ENCODE measurements around the gene SLCO2B1. TPM values are rescaled to one million over a fixed set of nuclear protein-coding genes. Genes with fewer than 3 reads are reported as not detected.
A peak's percentile ranks its signal among the peaks of the same experiment; 100 is the strongest.

The SLCO2B1 gene
- total RNA-seq, 1 experiment from 2014 or later, result 0.07 TPM

DNA sequence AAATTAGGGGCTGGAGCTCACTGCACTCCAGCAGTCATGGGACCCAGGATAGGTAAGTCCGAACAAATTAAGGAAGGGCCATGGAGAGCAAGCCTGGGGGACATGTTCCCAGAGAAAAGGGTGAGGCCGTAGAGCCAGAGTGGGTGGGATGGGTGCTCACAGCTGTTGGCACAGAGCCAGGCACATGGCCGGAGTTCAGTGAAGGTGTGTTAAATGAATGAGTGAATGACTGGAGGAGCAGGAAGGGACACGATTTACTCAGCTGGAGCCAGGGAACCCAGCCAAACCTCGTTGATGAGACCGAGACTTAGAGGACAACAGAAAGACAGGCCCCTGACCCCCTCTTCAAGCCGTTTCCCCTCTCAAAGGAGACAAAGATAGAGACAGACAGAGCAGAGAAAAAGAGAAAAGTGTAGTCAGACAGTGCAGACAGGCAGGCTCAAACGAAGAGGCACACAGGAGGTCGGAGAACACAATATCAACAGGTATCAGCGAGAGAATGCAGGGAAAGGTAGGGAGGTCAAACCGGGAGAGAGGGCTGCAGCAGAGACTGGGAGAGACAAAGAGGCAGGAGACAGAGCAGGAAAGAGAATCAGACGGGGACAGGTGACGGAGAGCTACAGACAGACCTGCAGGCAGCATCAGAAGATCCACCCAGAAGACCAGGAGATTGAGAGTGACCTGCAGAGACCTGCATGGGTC lies 590 bp downstream of the SLCO2B1 start:
- Histone ChIP-seq H3K27me3 (ENCODE audit: control insufficient read depth, insufficient read depth, low read length) (no peaks in the 10 kb centered on the region), H3K4me3 (ENCODE audit: insufficient read depth, low read depth, low read length) (no peak overlapping the region)

DNA sequence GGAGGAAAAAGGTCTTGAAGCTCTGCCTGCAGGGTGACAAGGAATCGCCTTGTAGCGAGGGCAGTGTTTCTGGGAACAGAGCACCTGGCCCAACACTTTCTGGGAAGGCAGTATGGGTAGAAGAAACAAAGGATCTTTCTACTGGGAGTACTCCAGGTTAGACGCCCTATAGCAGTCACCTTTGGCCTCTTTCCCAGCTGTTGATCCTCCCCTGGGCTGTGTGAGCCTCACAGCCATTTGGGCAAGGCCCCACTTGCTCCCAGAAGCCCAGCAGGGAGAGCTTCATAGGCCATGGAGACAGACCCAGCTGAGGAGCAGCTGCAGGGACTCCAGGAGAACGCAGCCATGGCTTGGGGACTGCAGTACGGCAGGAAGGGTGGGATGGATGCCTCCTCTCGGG lies 1.2 kb downstream of the SLCO2B1 start:
- Histone ChIP-seq H3K27me3 (ENCODE audit: control insufficient read depth, insufficient read depth, low read length) (no peaks in the 10 kb centered on the region), H3K36me3 (replicated peaks; ENCODE audit: control insufficient read depth, insufficient read depth, low read length) (no peaks in the 10 kb centered on the region), H3K4me3 (ENCODE audit: insufficient read depth, low read depth, low read length) (no peak overlapping the region)
- no peak for DNase-seq

More for the DNA sequence above, 590 bp downstream of the SLCO2B1 start:
- no peaks in the 10 kb centered on the region for H3K36me3 ChIP-seq (replicated peaks; ENCODE audit: control insufficient read depth, insufficient read depth, low read length)
- no peak for DNase-seq

DNA sequence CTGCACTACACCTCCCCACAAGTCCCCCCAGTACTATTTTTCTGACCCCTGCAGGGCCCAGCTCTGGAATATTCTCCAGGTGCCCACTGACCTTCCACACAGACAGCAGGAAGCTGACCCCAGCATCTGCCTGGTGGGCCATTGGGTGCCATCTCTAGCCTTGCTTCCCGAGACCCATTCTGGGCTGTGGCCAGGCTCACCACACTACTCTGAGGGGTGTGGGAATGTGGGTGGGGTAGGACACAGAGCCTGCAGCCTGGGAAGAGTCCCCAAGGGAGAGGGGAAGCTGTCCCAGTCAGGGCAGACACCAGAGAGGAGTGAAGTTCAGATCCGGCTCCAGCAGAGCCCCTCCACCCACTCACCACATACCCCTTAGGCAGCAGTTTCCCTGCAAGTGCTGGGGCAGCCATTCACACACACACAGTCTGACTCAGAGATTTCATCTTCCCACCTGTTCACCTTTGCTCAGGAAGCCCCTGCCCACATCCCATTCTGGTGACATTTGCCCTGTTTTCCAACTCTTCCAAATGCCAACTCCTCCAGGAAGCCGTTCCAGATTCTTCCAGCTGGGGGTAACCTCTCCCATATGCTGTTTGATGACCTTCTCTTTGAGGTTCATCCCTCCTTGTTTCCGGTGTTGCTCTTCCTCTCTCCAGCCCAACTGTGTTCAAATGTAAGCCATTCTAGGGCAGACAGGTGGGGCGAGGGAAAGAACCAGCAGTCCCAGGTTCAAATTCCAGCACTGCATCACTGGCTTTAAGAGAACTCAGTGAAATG lies 1.9 kb downstream of the SLCO2B1 start:
- no peaks in the 10 kb centered on the region for H3K27me3 ChIP-seq (ENCODE audit: control insufficient read depth, insufficient read depth, low read length)
- no peaks in the 10 kb centered on the region for H3K36me3 ChIP-seq (replicated peaks; ENCODE audit: control insufficient read depth, insufficient read depth, low read length)
- no peak for DNase-seq
- H3K4me3 ChIP-seq (ENCODE audit: insufficient read depth, low read depth, low read length), result no peak overlapping the region

DNA sequence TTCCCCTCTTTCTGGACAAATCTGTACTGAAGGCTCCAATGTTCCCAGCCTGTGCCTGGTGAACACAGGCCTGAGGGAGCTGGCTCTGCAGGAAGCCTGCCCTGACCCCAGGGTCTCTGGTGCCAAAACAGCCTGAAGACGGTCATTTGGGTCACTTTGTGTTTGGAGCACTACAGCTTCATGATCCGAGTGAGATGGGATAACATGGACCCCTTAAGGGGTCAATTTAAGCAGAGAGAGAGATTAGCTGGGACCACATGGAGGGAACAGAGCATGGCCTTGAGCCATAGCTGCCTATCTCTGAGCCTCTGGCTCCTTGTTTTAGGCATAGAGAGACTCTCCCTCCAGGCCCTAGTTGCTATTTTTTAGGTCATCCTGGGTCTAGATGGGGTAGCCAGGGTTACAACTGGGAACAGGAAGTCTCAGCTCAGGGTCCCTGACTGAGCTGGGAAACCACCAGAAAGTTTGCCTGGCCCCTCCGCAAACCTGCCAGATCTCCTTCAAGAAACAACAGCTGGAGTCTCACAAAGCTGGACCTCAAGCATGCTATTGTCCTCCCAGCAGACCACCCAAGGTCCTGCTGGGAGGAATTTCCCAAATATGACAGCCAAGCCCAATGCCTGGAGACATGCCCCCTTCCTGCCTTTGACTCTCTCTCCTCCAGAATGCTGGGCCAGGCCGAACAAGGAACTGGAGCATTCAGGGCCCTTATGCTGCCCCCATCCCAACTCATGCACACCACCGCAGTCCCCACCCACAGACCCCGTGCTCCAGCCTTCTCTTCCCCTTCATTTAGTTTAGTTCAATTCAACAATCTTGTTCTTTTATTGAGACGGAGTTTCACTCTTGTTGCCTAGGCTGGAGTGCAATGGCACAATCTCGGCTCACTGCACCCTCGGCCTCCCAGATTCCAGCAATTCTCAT lies 4.0 kb downstream of the SLCO2B1 start:
- no peak overlapping the region for H3K4me3 ChIP-seq (ENCODE audit: insufficient read depth, low read depth, low read length)
- DNase-seq, result no peak

DNA sequence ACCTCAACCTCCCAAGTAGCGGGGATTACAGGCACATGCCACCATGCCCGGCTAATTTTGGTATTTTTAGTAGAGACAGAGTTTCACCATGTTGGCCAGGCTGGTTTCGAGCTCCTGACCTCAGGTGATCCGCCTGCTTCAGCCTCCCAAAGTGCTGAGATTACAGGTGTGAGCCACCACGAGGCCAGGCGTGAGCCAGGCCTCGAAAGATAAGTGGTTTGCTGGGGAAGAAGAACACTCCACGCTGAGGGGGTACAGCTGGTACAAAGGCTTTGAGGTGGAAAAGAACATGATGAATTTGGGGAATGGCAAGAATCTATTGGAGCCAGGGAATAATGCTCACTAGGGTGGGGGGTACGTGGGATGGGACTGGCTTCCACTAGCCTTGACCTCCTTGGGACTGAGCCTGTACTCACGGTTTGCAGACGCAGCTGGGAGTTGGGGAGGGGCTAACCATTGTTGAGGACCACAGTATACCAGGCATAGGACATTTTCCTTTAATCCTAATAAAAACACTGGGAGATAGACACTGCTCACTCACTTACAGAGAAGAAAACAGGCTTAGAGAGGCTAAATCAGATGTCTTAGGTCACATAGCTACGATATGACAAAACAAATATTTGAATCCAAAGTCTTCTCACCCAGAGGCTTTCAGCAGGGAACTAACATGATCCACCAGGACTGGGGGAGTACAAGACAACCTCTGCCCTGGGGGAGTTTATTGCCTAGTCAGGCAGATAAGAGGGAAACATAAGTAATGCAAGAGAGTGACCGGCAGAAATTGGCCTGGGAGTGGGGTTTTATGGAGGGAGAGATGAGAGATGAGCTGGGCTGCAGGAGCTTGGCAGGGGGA lies 4.9 kb downstream of the SLCO2B1 start:
- Histone ChIP-seq H3K27me3 (ENCODE audit: control insufficient read depth, insufficient read depth, low read length) (no peaks in the 10 kb centered on the region), H3K4me3 (ENCODE audit: insufficient read depth, low read depth, low read length) (no peak overlapping the region), H3K36me3 (replicated peaks; ENCODE audit: control insufficient read depth, insufficient read depth, low read length) (no peaks in the 10 kb centered on the region)
- DNase-seq, result no peak

More for the DNA sequence above, 4.0 kb downstream of the SLCO2B1 start:
- Histone ChIP-seq H3K27me3 (ENCODE audit: control insufficient read depth, insufficient read depth, low read length) (no peaks in the 10 kb centered on the region), H3K36me3 (replicated peaks; ENCODE audit: control insufficient read depth, insufficient read depth, low read length) (no peaks in the 10 kb centered on the region)

DNA sequence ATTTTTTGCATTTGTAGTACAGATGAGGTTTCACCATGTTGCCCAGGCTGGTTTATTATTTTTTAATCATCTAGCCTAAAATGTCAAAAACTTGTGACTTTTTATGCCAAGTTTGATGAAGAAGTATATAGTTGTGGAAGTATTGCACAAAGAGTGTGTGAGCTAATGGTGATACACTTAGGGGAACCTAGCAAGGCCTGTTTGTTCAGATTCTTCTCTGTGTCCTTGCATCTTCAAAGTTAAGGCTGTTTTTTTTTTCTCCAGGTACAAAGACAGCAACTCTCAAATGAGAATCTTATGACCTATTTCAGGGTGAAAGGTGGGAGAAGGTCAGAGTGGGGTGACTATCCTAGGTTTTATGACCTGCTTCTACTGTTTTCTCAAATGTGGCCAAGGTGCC lies 7.3 kb downstream of the SLCO2B1 start:
- H3K27me3 ChIP-seq (ENCODE audit: control insufficient read depth, insufficient read depth, low read length), result no peaks in the 10 kb centered on the region
- H3K4me3 ChIP-seq (ENCODE audit: insufficient read depth, low read depth, low read length), result no peak overlapping the region
- no peak for DNase-seq
- H3K36me3 ChIP-seq (replicated peaks; ENCODE audit: control insufficient read depth, insufficient read depth, low read length), result no peaks in the 10 kb centered on the region

DNA sequence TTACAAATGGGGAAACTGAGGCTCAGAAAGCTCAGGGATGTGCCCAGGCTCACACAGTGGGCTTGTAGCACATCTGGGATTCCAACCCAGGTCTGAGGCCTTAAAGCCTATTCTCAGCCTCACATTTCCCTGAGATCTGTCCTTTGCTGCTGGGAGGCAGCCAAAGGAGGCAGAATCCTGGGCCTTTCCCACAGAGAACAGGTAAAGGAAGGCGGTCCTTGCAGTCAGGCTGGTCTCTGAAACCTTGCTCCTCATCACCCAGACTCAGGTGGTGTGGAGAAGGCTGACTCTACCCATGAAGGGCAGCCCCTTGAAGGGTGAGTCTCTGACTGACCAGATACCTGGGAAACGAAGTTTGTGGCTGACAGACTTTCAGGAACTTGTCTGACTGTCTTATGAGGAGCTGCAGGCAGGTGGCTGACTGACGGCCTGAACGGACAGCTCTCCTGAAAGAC lies 7.8 kb downstream of the SLCO2B1 start:
- DNase-seq, result no peak
- Histone ChIP-seq H3K36me3 (replicated peaks; ENCODE audit: control insufficient read depth, insufficient read depth, low read length) (no peaks in the 10 kb centered on the region), H3K27me3 (ENCODE audit: control insufficient read depth, insufficient read depth, low read length) (no peaks in the 10 kb centered on the region), H3K4me3 (ENCODE audit: insufficient read depth, low read depth, low read length) (no peak overlapping the region)

DNA sequence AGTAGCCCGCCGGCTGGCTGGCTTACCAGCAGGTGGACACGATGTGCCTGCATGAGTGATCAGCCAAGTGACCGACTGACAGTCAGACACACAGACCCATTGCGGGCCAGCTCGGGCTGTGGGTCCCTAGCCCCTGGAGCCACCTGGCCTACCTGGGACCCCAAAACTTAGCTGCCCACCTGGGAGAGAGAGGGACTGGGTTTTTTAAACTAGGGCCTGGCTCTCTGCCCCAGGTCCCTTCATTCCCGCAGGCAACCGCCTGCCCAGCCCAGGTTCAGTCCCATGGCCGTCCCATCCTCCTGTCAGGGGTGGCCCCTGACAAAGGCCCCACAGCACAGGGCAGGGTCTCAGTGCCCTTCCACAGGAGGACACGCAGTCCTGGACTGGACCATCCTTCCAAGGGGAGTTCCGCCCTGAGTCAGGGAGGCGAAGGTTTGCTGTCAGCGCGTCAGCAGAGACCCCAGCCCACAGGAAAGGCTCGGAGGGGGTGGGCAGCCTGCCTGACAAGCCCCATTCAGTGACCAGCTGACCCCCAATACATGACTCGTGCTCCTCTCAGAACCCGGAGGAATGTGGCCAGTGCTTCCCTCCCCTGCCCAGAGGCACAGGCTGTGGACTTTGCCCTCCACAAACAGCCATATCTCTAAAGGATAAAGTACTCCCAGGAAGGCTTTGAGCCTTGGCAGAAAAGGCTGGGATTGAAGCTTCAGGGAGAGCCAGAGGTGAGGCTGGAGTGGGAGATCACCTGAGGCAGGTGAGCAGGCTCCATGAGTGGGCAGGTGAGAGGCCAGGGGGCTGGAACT lies 8.4 kb downstream of the SLCO2B1 start:
- Histone ChIP-seq H3K4me3 (ENCODE audit: insufficient read depth, low read depth, low read length) (no peak overlapping the region), H3K36me3 (replicated peaks; ENCODE audit: control insufficient read depth, insufficient read depth, low read length) (no peaks in the 10 kb centered on the region)
- peak; percentile 64 for DNase-seq

DNA sequence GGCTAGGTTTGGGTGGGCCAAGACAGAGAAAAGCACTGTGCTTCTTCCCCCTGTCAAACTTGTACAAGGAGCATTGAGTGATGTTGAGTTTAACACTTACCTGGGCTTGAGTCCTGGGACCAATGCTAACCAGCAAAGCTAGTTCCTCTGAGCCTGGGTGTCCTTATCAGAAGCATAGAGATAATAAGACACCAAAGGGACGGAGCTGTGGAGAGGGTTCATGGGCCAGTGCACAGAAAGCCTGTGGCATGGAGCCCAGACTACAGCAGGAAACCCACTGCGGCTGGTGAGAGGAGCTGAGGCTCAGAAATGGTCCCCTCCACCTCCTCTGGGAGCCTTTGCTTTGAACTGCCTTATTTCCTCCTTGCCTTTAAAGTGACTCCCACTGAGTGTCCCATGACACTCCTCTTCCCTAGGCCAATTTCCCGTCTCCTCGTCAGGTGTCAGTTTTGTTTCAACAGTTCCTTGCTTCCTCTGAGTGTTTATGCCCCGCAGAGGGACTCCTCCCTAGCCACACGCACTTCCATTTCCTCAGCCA lies 9.4 kb downstream of the SLCO2B1 start:
- no peak overlapping the region for H3K4me3 ChIP-seq (ENCODE audit: insufficient read depth, low read depth, low read length)

More for the DNA sequence above, 8.4 kb downstream of the SLCO2B1 start:
- no peaks in the 10 kb centered on the region for H3K27me3 ChIP-seq (ENCODE audit: control insufficient read depth, insufficient read depth, low read length)

DNA sequence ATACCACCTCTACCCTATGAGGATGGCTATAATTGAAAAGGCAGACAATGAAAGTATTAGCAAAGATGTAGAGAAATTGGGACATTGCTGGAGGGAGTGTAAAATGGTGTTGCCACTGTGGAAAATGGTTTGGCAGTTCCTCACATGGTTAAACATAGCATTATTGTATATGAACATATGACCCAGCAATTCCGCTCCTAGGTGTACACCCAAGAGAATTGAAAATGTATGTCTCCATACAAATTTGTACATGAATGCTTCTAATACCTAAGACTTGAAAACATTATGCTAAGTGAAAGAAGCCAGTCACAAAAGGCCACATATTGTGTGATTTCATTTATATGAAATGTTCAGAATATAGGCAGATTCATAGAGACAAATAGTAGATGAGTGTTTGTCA lies 10.0 kb downstream of the SLCO2B1 start:
- Histone ChIP-seq H3K4me3 (ENCODE audit: insufficient read depth, low read depth, low read length) (no peak overlapping the region), H3K27me3 (ENCODE audit: control insufficient read depth, insufficient read depth, low read length) (no peaks in the 10 kb centered on the region), H3K36me3 (replicated peaks; ENCODE audit: control insufficient read depth, insufficient read depth, low read length) (no peaks in the 10 kb centered on the region)
- DNase-seq, result no peak

More for the DNA sequence above, 9.4 kb downstream of the SLCO2B1 start:
- H3K36me3 ChIP-seq (replicated peaks; ENCODE audit: control insufficient read depth, insufficient read depth, low read length), result no peaks in the 10 kb centered on the region
- H3K27me3 ChIP-seq (ENCODE audit: control insufficient read depth, insufficient read depth, low read length), result no peaks in the 10 kb centered on the region
- DNase-seq, result no peak

DNA sequence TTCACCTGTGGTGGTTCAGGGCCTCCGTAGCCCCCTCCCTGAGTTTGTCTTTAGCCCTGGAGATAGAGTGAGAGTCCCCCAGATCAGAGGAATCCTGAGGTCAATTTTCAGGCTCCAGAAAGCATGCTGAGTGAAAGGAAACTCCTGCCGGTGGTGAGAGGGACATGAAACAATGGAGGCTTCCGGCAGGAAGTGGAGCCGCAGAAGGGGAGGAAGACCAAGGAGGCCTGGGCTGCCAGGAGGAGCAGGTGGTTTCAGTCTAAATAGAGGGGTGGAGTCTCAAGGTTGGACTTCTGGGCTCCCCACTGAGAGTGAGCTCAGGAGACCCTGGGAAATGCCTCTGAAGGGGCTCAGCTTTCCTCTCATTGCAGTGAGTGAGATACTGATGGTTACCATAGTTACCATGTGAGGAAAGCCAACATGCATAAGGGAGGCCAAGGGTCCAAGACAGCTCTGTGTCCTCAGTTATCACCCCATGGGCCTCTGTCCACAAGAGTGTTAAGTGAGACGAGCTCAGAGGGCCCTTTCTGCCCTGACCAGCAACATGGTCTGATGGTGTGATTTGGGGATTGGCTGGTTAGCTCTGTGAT lies 10.7 kb downstream of the SLCO2B1 start:
- no peak overlapping the region for H3K4me3 ChIP-seq (ENCODE audit: insufficient read depth, low read depth, low read length)
- H3K36me3 ChIP-seq (replicated peaks; ENCODE audit: control insufficient read depth, insufficient read depth, low read length), result no peaks in the 10 kb centered on the region
- DNase-seq, result no peak
- no peaks in the 10 kb centered on the region for H3K27me3 ChIP-seq (ENCODE audit: control insufficient read depth, insufficient read depth, low read length)

DNA sequence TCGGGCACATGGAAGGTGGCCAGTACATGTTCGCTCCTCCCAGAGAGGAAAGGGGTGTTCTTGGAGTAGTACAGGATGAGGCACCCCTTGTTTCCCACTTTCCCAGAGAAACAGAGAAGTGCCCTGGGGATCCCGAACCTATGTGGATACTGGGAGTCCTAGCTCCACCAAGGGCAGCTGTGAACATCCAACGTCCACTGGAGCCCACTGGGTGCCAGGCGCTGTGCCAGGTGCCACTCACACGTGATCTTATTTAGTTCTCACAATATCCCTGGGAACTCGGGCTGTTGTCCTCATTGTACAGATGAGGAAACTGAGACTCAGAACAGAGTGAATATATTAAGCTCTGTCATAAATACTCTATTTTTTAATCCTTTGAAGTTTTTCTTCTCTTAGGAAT lies 12.0 kb downstream of the SLCO2B1 start:
- no peak for DNase-seq
- Histone ChIP-seq H3K27me3 (ENCODE audit: control insufficient read depth, insufficient read depth, low read length) (no peaks in the 10 kb centered on the region), H3K36me3 (replicated peaks; ENCODE audit: control insufficient read depth, insufficient read depth, low read length) (no peaks in the 10 kb centered on the region), H3K4me3 (ENCODE audit: insufficient read depth, low read depth, low read length) (no peak overlapping the region)
